UCSD-AML1 (cell line): ENCODE measurements around the gene PRKAR1B.
"Not testable (repeated sequence)": the region's sequence is repeated elsewhere in the genome, so short reads cannot be mapped to it uniquely, and the experiment has no call there.

Experiments
- DNase-seq: peaks from one replicate; lab custom pipeline; 2025; ENCODE audit not compliant: unreplicated experiment; lab: John Stamatoyannopoulos, UW

The PRKAR1B gene

GRCh38 chr7:672891-673290 is 54.2 kb downstream of the PRKAR1B start:
- no peak for DNase-seq

GRCh38 chr7:671415-672042 is 55.6 kb downstream of the PRKAR1B start:
- no peak for DNase-seq

GRCh38 chr7:670501-671390 is 56.3 kb downstream of the PRKAR1B start:
- DNase-seq: no peak

DNA sequence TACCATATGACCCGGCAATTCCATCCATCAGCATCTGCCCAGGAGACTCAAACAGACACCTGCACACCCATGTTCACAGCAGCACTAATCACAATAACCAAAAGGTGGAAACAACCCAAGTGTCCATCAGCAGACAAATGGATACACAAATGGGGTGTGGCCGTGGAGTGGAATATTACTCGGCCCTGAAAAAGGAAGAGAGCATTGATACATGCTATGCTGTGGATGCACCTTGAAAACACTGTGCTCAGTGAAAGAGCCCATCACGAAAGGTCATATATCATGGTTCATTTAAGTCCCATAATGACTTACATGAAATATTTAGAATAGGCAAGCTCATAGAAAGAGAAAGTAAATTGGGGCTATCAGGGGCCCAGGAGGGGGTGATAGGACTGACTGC is 58.1 kb downstream of the PRKAR1B start:
- DNase-seq: no peak

- no peak for DNase-seq
Measured at GRCh38 chr7:668139-668931, 58.7 kb downstream of the PRKAR1B start.

- DNase-seq: no peak
Measured at GRCh38 chr7:666454-667292, 60.4 kb downstream of the PRKAR1B start.

- DNase-seq: no peak
Measured at GRCh38 chr7:665736-666453, 61.2 kb downstream of the PRKAR1B start.

- DNase-seq: no peak
Measured at GRCh38 chr7:664997-665735, 61.9 kb downstream of the PRKAR1B start.

DNA sequence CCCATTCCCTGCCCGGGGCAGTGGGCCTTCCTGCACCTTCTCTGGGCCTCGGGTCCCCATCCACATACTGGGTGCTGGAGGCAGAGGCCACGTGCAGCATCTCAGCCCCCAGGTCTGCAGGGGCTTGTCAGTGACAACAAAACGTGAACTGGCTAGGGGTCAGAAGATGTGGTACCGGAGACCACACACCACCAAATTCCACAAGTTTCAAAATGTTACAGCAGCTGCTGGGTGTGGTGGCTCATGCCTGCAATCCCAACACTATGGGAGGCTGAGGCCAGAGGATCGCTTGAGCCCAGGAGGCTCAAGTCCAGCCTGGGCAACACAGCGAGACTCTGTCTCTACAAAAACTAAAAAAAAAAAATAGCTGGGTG is 62.7 kb downstream of the PRKAR1B start:
- DNase-seq: no peak

- DNase-seq: no peak
Measured at GRCh38 chr7:662576-662975, 64.5 kb downstream of the PRKAR1B start.

DNA sequence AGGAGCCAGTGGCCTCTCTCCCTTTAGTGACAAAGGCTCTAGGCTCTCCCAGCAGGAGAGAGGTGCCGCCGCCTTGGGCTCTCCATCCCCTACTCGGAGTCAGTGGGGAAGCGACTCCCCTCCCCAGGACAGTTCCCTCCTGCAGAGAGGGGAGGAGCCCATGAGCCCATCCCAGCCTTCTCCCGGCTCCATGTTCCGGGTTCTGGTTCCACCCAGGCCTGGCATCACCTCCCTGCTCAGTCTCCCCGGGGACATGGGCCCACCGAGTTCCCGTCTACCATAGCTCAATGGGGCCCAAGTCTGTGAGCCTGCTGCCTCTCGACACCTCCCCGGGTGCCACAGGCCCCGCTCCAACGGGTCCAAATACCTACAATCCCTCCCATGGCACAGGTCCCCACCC is 67.1 kb downstream of the PRKAR1B start:
- DNase-seq: no peak

DNA sequence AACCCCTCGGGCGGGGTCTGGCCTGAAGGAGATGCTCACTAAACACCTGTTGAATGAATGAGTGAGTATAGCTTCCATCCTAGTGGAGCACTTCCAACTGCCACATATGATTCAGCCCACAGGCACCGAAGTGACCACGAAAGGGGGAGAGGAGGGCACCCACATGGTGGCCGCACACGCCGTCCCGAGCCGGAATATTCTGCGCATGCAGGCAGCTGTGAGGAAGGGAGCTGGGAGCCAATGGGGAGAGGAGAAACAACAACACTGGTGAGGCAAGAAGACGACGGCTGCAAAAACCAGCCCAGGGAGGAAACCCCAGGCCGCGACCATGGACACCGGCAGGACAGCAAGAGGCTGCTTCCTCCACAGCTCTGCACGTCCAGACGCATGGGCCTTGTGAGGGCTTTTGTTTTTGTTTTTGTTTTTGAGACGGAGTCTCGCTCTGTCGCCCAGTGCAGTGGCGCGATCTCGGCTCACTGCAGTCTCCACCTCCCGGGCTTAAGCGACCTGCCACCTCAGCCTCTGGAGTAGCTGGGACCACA is 67.7 kb downstream of the PRKAR1B start:
- DNase-seq: no peak

DNA sequence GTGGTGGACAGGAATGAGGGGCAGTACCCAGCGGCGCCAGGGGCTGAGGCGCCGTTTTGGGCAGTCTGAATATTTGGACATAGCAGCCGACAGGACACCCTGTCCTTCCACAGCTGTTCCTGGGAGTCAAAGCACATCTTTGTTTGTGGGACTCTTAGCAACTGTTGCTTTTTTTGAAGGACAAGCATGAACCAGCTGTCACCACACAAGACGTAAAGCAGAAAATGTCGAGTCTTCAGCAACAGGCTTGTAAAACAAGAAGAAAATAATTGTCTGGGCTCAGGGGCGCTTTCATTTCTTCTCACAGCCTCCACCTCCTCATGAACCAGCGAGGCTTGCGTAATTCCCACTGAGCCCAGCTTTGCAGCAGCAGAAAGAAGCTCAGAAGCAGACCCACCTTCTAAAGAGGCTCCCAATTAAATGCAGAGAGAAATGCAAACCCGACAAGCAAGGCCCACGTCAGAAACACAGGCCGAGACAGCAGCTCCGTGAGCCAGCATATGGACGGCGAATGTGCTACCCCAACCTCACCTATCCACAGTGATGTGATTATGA is 69.4 kb downstream of the PRKAR1B start:
- no peak for DNase-seq

GRCh38 chr7:657010-657409 is 70.1 kb downstream of the PRKAR1B start:
- DNase-seq: not testable (repeated sequence)

DNA sequence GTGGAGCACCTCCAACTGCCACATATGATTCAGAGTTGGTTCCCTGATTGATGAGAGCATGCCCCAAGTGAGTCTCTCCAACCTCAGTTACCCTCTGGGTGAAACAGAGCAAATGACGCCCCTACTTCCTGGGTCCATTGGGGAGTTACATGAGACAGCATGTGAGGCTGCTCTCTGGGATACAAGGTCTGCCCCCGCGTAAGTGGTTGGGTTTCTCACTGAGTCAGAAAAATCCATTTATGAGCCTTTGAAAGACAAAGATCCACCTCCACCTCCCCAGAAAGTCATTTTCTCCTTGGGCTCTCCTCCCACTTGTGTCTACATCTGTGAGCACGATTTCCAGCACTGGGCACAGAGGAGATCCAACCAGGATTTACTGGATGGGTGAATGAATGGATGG is 71.3 kb downstream of the PRKAR1B start:
- no peak for DNase-seq

DNA sequence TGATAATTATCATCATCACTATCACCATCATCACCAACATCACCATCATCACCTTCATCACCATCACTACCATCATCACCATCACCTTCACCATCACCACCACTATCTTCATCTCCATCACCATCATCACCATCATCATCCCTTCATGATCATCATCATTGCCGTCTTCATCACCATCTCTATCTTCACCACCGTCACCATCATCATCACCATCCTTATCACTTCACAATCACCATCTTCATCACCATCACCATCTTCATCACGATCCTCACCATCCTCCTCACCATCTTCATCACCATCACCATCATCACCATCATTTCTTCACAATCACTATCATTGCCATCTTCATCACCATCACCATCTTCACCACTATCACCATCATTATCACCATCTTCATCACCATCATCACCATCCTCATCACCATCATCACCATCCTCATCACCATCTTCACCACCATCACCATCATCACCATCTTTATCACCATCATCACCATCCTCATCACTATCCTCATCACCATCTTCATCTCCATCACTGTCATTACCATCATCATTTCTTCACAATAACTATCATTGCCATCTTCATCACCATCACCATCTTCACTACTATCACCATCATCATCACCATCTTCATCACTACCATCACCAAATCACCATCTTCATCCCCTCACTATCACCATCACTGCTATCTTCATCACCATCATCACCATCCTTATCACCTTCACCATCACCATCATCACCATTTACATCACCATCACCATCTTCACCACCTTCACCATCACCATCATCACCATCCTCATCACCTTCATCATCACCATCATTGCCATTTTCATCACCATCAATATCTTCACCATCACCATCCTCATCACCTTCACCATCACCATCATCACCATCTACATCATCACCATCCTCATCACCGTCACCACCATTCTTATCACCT is 73.0 kb downstream of the PRKAR1B start:
- DNase-seq: no peak

GRCh38 chr7:652881-653280 is 74.2 kb downstream of the PRKAR1B start:
- DNase-seq: no peak

- not testable (repeated sequence) for DNase-seq
Measured at GRCh38 chr7:652167-652566, 74.9 kb downstream of the PRKAR1B start.
